HepG2 (cell line): ENCODE data around the gene ISG20L2. TPM values are rescaled to one million over a fixed set of nuclear protein-coding genes. Genes with fewer than 3 reads are reported as not detected.

Experiments used
- ATAD3A ChIP-seq: sonication (generic); formaldehyde crosslinking; IDR thresholded peaks from 2 replicates; pipeline ENCODE4 v1.4.0; 2020; ENCODE audit warnings: missing genetic modification reagents
- CHCHD3 ChIP-seq: sonication (generic); formaldehyde crosslinking; IDR thresholded peaks from 2 replicates; pipeline ENCODE4 v1.8.0; 2022; ENCODE audit warnings: mild to moderate bottlenecking, missing genetic modification reagents, moderate library complexity
- DNMT1 ChIP-seq: sonication (generic); formaldehyde crosslinking; IDR thresholded peaks from 2 replicates; pipeline ENCODE4 v1.5.1; 2020; ENCODE audit warnings: mild to moderate bottlenecking, missing genetic modification reagents
- DR1 ChIP-seq: sonication (generic); formaldehyde crosslinking; IDR thresholded peaks from 2 replicates; pipeline ENCODE4 v1.8.0; 2021; ENCODE audit warnings: mild to moderate bottlenecking, missing genetic modification reagents, inconsistent platforms
- FOXJ3 ChIP-seq: sonication (generic); formaldehyde crosslinking; IDR thresholded peaks from 2 replicates; pipeline ENCODE4 v1.4.0; 2020; ENCODE audit warnings: missing genetic modification reagents, mild to moderate bottlenecking, borderline replicate concordance
- HCFC1 ChIP-seq: fragments of 150-350 bp; IDR thresholded peaks from 2 replicates; pipeline ENCODE4 v1.6.1; 2014; ENCODE audit warnings: low read depth, low read length
- KDM5B ChIP-seq: sonication (generic); formaldehyde crosslinking; IDR thresholded peaks from 2 replicates; pipeline ENCODE4 v1.4.0; 2020; ENCODE audit warnings: missing genetic modification reagents, mild to moderate bottlenecking, borderline replicate concordance
- MATR3 ChIP-seq: sonication (generic); formaldehyde crosslinking; IDR thresholded peaks from 2 replicates; pipeline ENCODE4 v1.4.0; 2020; ENCODE audit warnings: missing genetic modification reagents
- NAIF1 ChIP-seq: sonication (generic); formaldehyde crosslinking; IDR thresholded peaks from 2 replicates; pipeline ENCODE4 v1.5.0; 2020; ENCODE audit warnings: mild to moderate bottlenecking, missing genetic modification reagents, borderline replicate concordance
- NFKB2 ChIP-seq: sonication (generic); formaldehyde crosslinking; IDR thresholded peaks from 2 replicates; pipeline ENCODE4 v1.4.0; 2020; ENCODE audit warnings: missing genetic modification reagents, borderline replicate concordance
- RXRB ChIP-seq: IDR thresholded peaks from 2 replicates; pipeline ENCODE4 v1.6.1; 2016; ENCODE audit warnings: borderline replicate concordance, missing genetic modification reagents, missing compliant biosample characterization
- SMARCC2 ChIP-seq: fragments of 450-650 bp; IDR thresholded peaks from 2 replicates; pipeline ENCODE4 v1.6.1; 2017; ENCODE audit warnings: antibody characterized with exemption, mild to moderate bottlenecking
- SNAI1 ChIP-seq: sonication (generic); formaldehyde crosslinking; IDR thresholded peaks from 2 replicates; pipeline ENCODE4 v1.5.0; 2020; ENCODE audit warnings: mild to moderate bottlenecking, missing genetic modification reagents, borderline replicate concordance
- TBP ChIP-seq: sonication (generic); formaldehyde crosslinking; IDR thresholded peaks from 2 replicates; pipeline ENCODE4 v1.5.0; 2020; ENCODE audit warnings: missing genetic modification reagents
- TBX3 ChIP-seq: fragments of 450-650 bp; IDR thresholded peaks from 2 replicates; pipeline ENCODE4 v1.6.1; 2017; ENCODE audit warnings: antibody characterized with exemption, mild to moderate bottlenecking, inconsistent platforms, borderline replicate concordance
- ZFAT ChIP-seq: sonication (generic); formaldehyde crosslinking; conservative IDR thresholded peaks from 2 replicates; pipeline ENCODE4 v1.8.1; 2023; ENCODE audit warnings: missing genetic modification reagents, inconsistent platforms
- ZFP82 ChIP-seq: sonication (generic); formaldehyde crosslinking; IDR thresholded peaks from 2 replicates; pipeline ENCODE4 v1.5.1; 2020; ENCODE audit warnings: mild to moderate bottlenecking, missing genetic modification reagents, borderline replicate concordance
- ZNF205 ChIP-seq: IDR thresholded peaks from 2 replicates; pipeline ENCODE4 v1.6.1; 2018; ENCODE audit warnings: missing biosample characterization, missing genetic modification reagents
- ZNF224 ChIP-seq: sonication (generic); formaldehyde crosslinking; IDR thresholded peaks from 2 replicates; pipeline ENCODE4 v1.5.0; 2020; ENCODE audit warnings: mild to moderate bottlenecking, missing genetic modification reagents
- ZNF382 ChIP-seq: sonication (generic); formaldehyde crosslinking; IDR thresholded peaks from 2 replicates; pipeline ENCODE4 v1.5.0; 2020; ENCODE audit warnings: missing genetic modification reagents, mild to moderate bottlenecking, borderline replicate concordance
- ZNF558 ChIP-seq: sonication (generic); formaldehyde crosslinking; IDR thresholded peaks from 2 replicates; pipeline ENCODE4 v1.9.0; 2022; ENCODE audit warnings: mild to moderate bottlenecking, missing genetic modification reagents, borderline replicate concordance
- ZNF703 ChIP-seq: sonication (generic); formaldehyde crosslinking; IDR thresholded peaks from 2 replicates; pipeline ENCODE4 v1.5.1; 2020; ENCODE audit warnings: missing genetic modification reagents, mild to moderate bottlenecking, moderate library complexity, borderline replicate concordance
- ZNF780A ChIP-seq: sonication (generic); formaldehyde crosslinking; IDR thresholded peaks from 2 replicates; pipeline ENCODE4 v1.8.0; 2022; ENCODE audit warnings: mild to moderate bottlenecking, missing genetic modification reagents, moderate library complexity
- polyA plus RNA-seq, 8 experiments: library from polyadenylated mRNA; depleted of rRNA in 3 of 8; stranded (reverse) in 7 of 8; unstranded in 1 of 8; fragments of >200 nt; fragmentation: Illumina TruSeq in 4 of 8; extraction: Trizol in 4 of 8; gene quantifications; 2 replicates each; pipeline versions ENCODE4 v1.2.1 to v1.2.3, GENCODE V29; 2011 to 2016; ENCODE audit warnings: low read depth in 4 of 8, missing spikeins in 1 of 8, mixed read lengths in 1 of 8; ENCODE audit not compliant: insufficient read depth in 1 of 8
- total RNA-seq, 5 experiments: library from RNA; depleted of rRNA; stranded (reverse); fragments of >200 nt; fragmentation: Illumina TruSeq; extraction: Trizol; gene quantifications; 2 replicates each; pipeline ENCODE4 v1.2.3, GENCODE V29; 2016; ENCODE audit warnings: low read depth in 1 of 5
- TF ChIP-seq, protein P1 (sequence below): sonication (generic); formaldehyde crosslinking; conservative IDR thresholded peaks from 2 replicates; pipeline ENCODE4 v1.4.0; 2020; ENCODE audit warnings: missing genetic modification reagents
- TF ChIP-seq, protein P2 (sequence below): IDR thresholded peaks from 2 replicates; pipeline ENCODE4 v1.6.1; 2016; ENCODE audit warnings: low read depth, control low read depth
- TF ChIP-seq, protein P3 (sequence below): sonication (generic); formaldehyde crosslinking; IDR thresholded peaks from 2 replicates; pipeline ENCODE4 v1.5.0; 2020; ENCODE audit warnings: missing genetic modification reagents
- TF ChIP-seq, protein P4 (sequence below): sonication (generic); formaldehyde crosslinking; conservative IDR thresholded peaks from 2 replicates; pipeline ENCODE4 v1.8.1; 2023; ENCODE audit warnings: missing genetic modification reagents

Gene ISG20L2
- total and polyA plus RNA-seq, 2 of the 13 experiments (the other 11 are each of a cell fraction or from before 2014, with no cell fraction given) = 19.8 to 21.3 TPM

DNA sequence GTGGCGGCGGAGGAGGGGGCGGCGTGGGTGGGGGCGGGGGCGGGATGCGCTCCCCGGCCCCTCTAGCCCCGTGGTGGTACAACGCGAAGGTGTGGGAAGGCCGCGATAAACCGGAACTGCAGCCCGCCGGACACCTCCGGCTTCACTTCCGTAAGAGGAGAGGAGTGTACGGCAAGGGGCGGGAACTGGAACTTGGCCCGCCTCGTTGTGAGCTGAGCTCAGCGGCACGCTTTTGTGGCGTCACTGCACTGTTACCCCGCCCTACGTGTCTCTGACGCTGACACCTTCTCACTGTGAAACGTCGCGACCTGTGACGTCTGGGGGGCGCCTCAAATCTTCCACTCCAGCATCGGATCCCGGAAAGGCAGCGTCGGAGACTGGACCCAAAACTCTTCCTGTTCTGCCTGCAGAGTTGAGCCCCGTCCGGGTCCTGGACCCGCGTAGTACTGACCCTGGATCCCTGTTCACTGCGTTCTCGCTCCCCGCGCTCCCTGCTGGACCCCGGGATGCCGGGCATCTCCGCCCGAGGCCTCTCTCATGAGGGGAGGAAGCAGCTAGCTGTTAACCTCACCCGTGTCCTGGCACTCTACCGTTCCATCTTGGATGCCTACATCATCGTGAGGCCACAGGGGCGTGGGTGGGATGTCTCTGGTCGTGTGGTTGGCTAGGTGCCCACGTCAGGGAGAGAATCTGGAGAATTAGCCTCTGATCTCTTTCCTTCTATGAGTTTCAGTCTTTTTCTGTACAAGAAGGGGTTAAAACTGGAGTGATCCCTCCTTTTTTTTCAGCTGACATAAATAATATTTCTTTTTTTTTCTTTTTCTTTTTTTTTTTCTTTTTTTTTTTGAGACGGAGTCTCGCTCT is at the start of gene ISG20L2 (continued):
- TF ChIP-seq, protein P1, sequence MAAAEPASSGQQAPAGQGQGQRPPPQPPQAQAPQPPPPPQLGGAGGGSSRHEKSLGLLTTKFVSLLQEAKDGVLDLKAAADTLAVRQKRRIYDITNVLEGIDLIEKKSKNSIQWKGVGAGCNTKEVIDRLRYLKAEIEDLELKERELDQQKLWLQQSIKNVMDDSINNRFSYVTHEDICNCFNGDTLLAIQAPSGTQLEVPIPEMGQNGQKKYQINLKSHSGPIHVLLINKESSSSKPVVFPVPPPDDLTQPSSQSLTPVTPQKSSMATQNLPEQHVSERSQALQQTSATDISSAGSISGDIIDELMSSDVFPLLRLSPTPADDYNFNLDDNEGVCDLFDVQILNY (CRISPR knock-in tag) = no peak
- TF ChIP-seq ZNF224 (CRISPR knock-in tag) (no peak), ZNF703 (CRISPR knock-in tag) (no peak), KDM5B (CRISPR knock-in tag) (peak; percentile 63), RXRB (CRISPR knock-in tag) (no peak; the same call in 1 of the 2 replicates), CHCHD3 (CRISPR knock-in tag) (no peak), MATR3 (CRISPR knock-in tag) (no peak), ATAD3A (CRISPR knock-in tag) (no peak), TBX3 (peak; percentile 61; the same call in 1 of the 2 replicates), FOXJ3 (CRISPR knock-in tag) (no peak), SNAI1 (CRISPR knock-in tag) (no peak), ZNF558 (CRISPR knock-in tag) (no peak), TBP (CRISPR knock-in tag) (0 out of 2 replicates have a peak, but pooled peaks have one; percentile 50), NAIF1 (CRISPR knock-in tag) (no peak), ZNF382 (CRISPR knock-in tag) (no peak), DNMT1 (CRISPR knock-in tag) (no peak), SMARCC2 (no peak), NFKB2 (no peak), ZNF205 (CRISPR knock-in tag) (no peak), ZFP82 (CRISPR knock-in tag) (no peak), DR1 (CRISPR knock-in tag) (no peak), HCFC1 (no peak), ZFAT (CRISPR knock-in tag) (no peak), ZNF780A (CRISPR knock-in tag) (no peak)
- TF ChIP-seq, protein P2, sequence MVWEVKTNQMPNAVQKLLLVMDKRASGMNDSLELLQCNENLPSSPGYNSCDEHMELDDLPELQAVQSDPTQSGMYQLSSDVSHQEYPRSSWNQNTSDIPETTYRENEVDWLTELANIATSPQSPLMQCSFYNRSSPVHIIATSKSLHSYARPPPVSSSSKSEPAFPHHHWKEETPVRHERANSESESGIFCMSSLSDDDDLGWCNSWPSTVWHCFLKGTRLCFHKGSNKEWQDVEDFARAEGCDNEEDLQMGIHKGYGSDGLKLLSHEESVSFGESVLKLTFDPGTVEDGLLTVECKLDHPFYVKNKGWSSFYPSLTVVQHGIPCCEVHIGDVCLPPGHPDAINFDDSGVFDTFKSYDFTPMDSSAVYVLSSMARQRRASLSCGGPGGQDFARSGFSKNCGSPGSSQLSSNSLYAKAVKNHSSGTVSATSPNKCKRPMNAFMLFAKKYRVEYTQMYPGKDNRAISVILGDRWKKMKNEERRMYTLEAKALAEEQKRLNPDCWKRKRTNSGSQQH = no peak
- TF ChIP-seq, protein P3, sequence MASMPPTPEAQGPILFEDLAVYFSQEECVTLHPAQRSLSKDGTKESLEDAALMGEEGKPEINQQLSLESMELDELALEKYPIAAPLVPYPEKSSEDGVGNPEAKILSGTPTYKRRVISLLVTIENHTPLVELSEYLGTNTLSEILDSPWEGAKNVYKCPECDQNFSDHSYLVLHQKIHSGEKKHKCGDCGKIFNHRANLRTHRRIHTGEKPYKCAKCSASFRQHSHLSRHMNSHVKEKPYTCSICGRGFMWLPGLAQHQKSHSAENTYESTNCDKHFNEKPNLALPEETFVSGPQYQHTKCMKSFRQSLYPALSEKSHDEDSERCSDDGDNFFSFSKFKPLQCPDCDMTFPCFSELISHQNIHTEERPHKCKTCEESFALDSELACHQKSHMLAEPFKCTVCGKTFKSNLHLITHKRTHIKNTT = no peak
- TF ChIP-seq, protein P4, sequence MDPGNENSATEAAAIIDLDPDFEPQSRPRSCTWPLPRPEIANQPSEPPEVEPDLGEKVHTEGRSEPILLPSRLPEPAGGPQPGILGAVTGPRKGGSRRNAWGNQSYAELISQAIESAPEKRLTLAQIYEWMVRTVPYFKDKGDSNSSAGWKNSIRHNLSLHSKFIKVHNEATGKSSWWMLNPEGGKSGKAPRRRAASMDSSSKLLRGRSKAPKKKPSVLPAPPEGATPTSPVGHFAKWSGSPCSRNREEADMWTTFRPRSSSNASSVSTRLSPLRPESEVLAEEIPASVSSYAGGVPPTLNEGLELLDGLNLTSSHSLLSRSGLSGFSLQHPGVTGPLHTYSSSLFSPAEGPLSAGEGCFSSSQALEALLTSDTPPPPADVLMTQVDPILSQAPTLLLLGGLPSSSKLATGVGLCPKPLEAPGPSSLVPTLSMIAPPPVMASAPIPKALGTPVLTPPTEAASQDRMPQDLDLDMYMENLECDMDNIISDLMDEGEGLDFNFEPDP (CRISPR knock-in tag) = no peak
